ENCODE results near the gene PRELP. TPM values are rescaled to one million over a fixed set of nuclear protein-coding genes. Genes with fewer than 3 reads are reported as not detected.
"Not testable (repeated sequence)": the region's sequence is repeated elsewhere in the genome, so short reads cannot be mapped to it uniquely, and the experiment has no call there.

PRELP gene
- total and polyA plus RNA-seq, 2 donors: 0.09 to 7.5 TPM

GRCh38 chr1:203440771-203441170 lies 34.8 kb upstream of the PRELP start:
- peaks cover 4 to 38% of the 10 kb centered on the region in 2 donors for H3K27me3 ChIP-seq (ENCODE audit: control insufficient read depth in 2 of 2, insufficient read depth in 1 of 2, low read length in 1 of 2)
- peak in 1 of 9 donors; percentile 20 for DNase-seq (ENCODE audit: low read depth in 6 of 9, low spot score in 9 of 9)
- no peaks in the 10 kb centered on the region for H3K4me1 ChIP-seq (ENCODE audit: control insufficient read depth in 2 of 2, insufficient read depth in 2 of 2, low read length in 2 of 2)
- no peak overlapping the region for H3K4me3 ChIP-seq (ENCODE audit: low read length in 2 of 2)
- no peak overlapping the region for H3K27ac ChIP-seq (ENCODE audit: low read depth in 1 of 2, low read length in 1 of 2)
- no peaks in the 10 kb centered on the region for H3K36me3 ChIP-seq (ENCODE audit: control insufficient read depth in 2 of 2, insufficient read depth in 2 of 2, low read length in 1 of 2)
- H3K9me3 ChIP-seq (ENCODE audit: control insufficient read depth in 2 of 2, insufficient read depth in 1 of 2, low read length in 1 of 2): no peaks in the 10 kb centered on the region
- WGBS: 57% methylated on average over 7 of the region's 7 CpGs

GRCh38 chr1:203441766-203442165 lies 33.8 kb upstream of the PRELP start:
- Histone ChIP-seq H3K4me3 (ENCODE audit: low read length in 2 of 2) (no peak overlapping the region), H3K4me1 (ENCODE audit: control insufficient read depth in 2 of 2, insufficient read depth in 2 of 2, low read length in 2 of 2) (no peaks in the 10 kb centered on the region), H3K27me3 (ENCODE audit: control insufficient read depth in 2 of 2, insufficient read depth in 1 of 2, low read length in 1 of 2) (peaks cover 4 to 38% of the 10 kb centered on the region in 2 donors), H3K9me3 (ENCODE audit: control insufficient read depth in 2 of 2, insufficient read depth in 1 of 2, low read length in 1 of 2) (no peaks in the 10 kb centered on the region), H3K27ac (ENCODE audit: low read depth in 1 of 2, low read length in 1 of 2) (no peak overlapping the region), H3K36me3 (ENCODE audit: control insufficient read depth in 2 of 2, insufficient read depth in 2 of 2, low read length in 1 of 2) (no peaks in the 10 kb centered on the region)
- no peak for DNase-seq (ENCODE audit: low read depth in 6 of 9, low spot score in 9 of 9)
- WGBS: 90% methylated on average over 9 of the region's 9 CpGs

- H3K36me3 ChIP-seq (ENCODE audit: control insufficient read depth in 2 of 2, insufficient read depth in 2 of 2, low read length in 1 of 2): no peaks in the 10 kb centered on the region
- 82% methylated on average over 7 of the region's 7 CpGs for WGBS
- peaks cover 4 to 36% of the 10 kb centered on the region in 2 donors for H3K27me3 ChIP-seq (ENCODE audit: control insufficient read depth in 2 of 2, insufficient read depth in 1 of 2, low read length in 1 of 2)
- no peak overlapping the region for H3K27ac ChIP-seq (ENCODE audit: low read depth in 1 of 2, low read length in 1 of 2)
- H3K4me3 ChIP-seq (ENCODE audit: low read length in 2 of 2): no peak overlapping the region
- H3K4me1 ChIP-seq (ENCODE audit: control insufficient read depth in 2 of 2, insufficient read depth in 2 of 2, low read length in 2 of 2): no peaks in the 10 kb centered on the region
- H3K9me3 ChIP-seq (ENCODE audit: control insufficient read depth in 2 of 2, insufficient read depth in 1 of 2, low read length in 1 of 2): no peaks in the 10 kb centered on the region
- DNase-seq (ENCODE audit: low read depth in 6 of 9, low spot score in 9 of 9): no peak
Observed at GRCh38 chr1:203442821-203443220, 32.8 kb upstream of the PRELP start.

- Histone ChIP-seq H3K9me3 (ENCODE audit: control insufficient read depth in 2 of 2, insufficient read depth in 1 of 2, low read length in 1 of 2) (no peaks in the 10 kb centered on the region), H3K4me1 (ENCODE audit: control insufficient read depth in 2 of 2, insufficient read depth in 2 of 2, low read length in 2 of 2) (no peaks in the 10 kb centered on the region), H3K27me3 (ENCODE audit: control insufficient read depth in 2 of 2, insufficient read depth in 1 of 2, low read length in 1 of 2) (peaks cover 4 to 33% of the 10 kb centered on the region in 2 donors), H3K36me3 (ENCODE audit: control insufficient read depth in 2 of 2, insufficient read depth in 2 of 2, low read length in 1 of 2) (no peaks in the 10 kb centered on the region), H3K27ac (ENCODE audit: low read depth in 1 of 2, low read length in 1 of 2) (no peak overlapping the region), H3K4me3 (ENCODE audit: low read length in 2 of 2) (no peak overlapping the region)
- DNase-seq (ENCODE audit: low read depth in 6 of 9, low spot score in 9 of 9): no peak
- WGBS: 95% methylated on average over 2 of the region's 2 CpGs
Observed at GRCh38 chr1:203443296-203443695, 32.3 kb upstream of the PRELP start.

GRCh38 chr1:203444171-203444576 lies 31.4 kb upstream of the PRELP start:
- no peaks in the 10 kb centered on the region for H3K9me3 ChIP-seq (ENCODE audit: control insufficient read depth in 2 of 2, insufficient read depth in 1 of 2, low read length in 1 of 2)
- DNase-seq (ENCODE audit: low read depth in 6 of 9, low spot score in 9 of 9): no peak
- WGBS: 100% methylated on average over 1 of the region's 1 CpG
- no peak overlapping the region for H3K27ac ChIP-seq (ENCODE audit: low read depth in 1 of 2, low read length in 1 of 2)
- H3K27me3 ChIP-seq (ENCODE audit: control insufficient read depth in 2 of 2, insufficient read depth in 1 of 2, low read length in 1 of 2): peaks cover 4 to 38% of the 10 kb centered on the region in 2 donors
- H3K4me3 ChIP-seq (ENCODE audit: low read length in 2 of 2): no peak overlapping the region
- peaks cover 0 to 2% of the 10 kb centered on the region in 2 donors for H3K4me1 ChIP-seq (ENCODE audit: control insufficient read depth in 2 of 2, insufficient read depth in 2 of 2, low read length in 2 of 2)
- H3K36me3 ChIP-seq (ENCODE audit: control insufficient read depth in 2 of 2, insufficient read depth in 2 of 2, low read length in 1 of 2): no peaks in the 10 kb centered on the region

GRCh38 chr1:203447151-203447550 lies 28.5 kb upstream of the PRELP start:
- no peaks in the 10 kb centered on the region for H3K36me3 ChIP-seq (ENCODE audit: control insufficient read depth in 2 of 2, insufficient read depth in 2 of 2, low read length in 1 of 2)
- 54% methylated on average over 2 of the region's 2 CpGs for WGBS
- no peak overlapping the region for H3K4me3 ChIP-seq (ENCODE audit: low read length in 2 of 2)
- no peak for DNase-seq (ENCODE audit: low read depth in 6 of 9, low spot score in 9 of 9)
- H3K9me3 ChIP-seq (ENCODE audit: control insufficient read depth in 2 of 2, insufficient read depth in 1 of 2, low read length in 1 of 2): no peaks in the 10 kb centered on the region
- H3K4me1 ChIP-seq (ENCODE audit: control insufficient read depth in 2 of 2, insufficient read depth in 2 of 2, low read length in 2 of 2): peaks cover 0 to 5% of the 10 kb centered on the region in 2 donors
- H3K27me3 ChIP-seq (ENCODE audit: control insufficient read depth in 2 of 2, insufficient read depth in 1 of 2, low read length in 1 of 2): peaks cover 6 to 34% of the 10 kb centered on the region in 2 donors
- H3K27ac ChIP-seq (ENCODE audit: low read depth in 1 of 2, low read length in 1 of 2): no peak overlapping the region

- peaks cover 4 to 31% of the 10 kb centered on the region in 2 donors for H3K27me3 ChIP-seq (ENCODE audit: control insufficient read depth in 2 of 2, insufficient read depth in 1 of 2, low read length in 1 of 2)
- H3K4me3 ChIP-seq (ENCODE audit: low read length in 2 of 2); H3K9me3 ChIP-seq (ENCODE audit: control insufficient read depth in 2 of 2, insufficient read depth in 1 of 2, low read length in 1 of 2); H3K4me1 ChIP-seq (ENCODE audit: control insufficient read depth in 2 of 2, insufficient read depth in 2 of 2, low read length in 2 of 2); H3K27ac ChIP-seq (ENCODE audit: low read depth in 1 of 2, low read length in 1 of 2); H3K36me3 ChIP-seq (ENCODE audit: control insufficient read depth in 2 of 2, insufficient read depth in 2 of 2, low read length in 1 of 2); DNase-seq (ENCODE audit: low read depth in 6 of 9, low spot score in 9 of 9): not testable (repeated sequence)
- WGBS: 98% methylated on average over 1 of the region's 1 CpG
Observed at GRCh38 chr1:203447598-203447997, 28.0 kb upstream of the PRELP start.

- Histone ChIP-seq H3K36me3 (ENCODE audit: control insufficient read depth in 2 of 2, insufficient read depth in 2 of 2, low read length in 1 of 2) (no peaks in the 10 kb centered on the region), H3K27me3 (ENCODE audit: control insufficient read depth in 2 of 2, insufficient read depth in 1 of 2, low read length in 1 of 2) (peaks cover 2 to 32% of the 10 kb centered on the region in 2 donors), H3K4me3 (ENCODE audit: low read length in 2 of 2) (no peak overlapping the region), H3K9me3 (ENCODE audit: control insufficient read depth in 2 of 2, insufficient read depth in 1 of 2, low read length in 1 of 2) (no peaks in the 10 kb centered on the region), H3K27ac (ENCODE audit: low read depth in 1 of 2, low read length in 1 of 2) (no peak overlapping the region), H3K4me1 (ENCODE audit: control insufficient read depth in 2 of 2, insufficient read depth in 2 of 2, low read length in 2 of 2) (peaks cover 0 to 5% of the 10 kb centered on the region in 2 donors)
- no peak for DNase-seq (ENCODE audit: low read depth in 6 of 9, low spot score in 9 of 9)
- WGBS: 96% methylated on average over 9 of the region's 9 CpGs
Observed at GRCh38 chr1:203448521-203449061, 27.0 kb upstream of the PRELP start.

GRCh38 chr1:203450001-203450400 lies 25.6 kb upstream of the PRELP start:
- Histone ChIP-seq H3K9me3 (ENCODE audit: control insufficient read depth in 2 of 2, insufficient read depth in 1 of 2, low read length in 1 of 2) (no peaks in the 10 kb centered on the region), H3K27ac (ENCODE audit: low read depth in 1 of 2, low read length in 1 of 2) (no peak overlapping the region), H3K27me3 (ENCODE audit: control insufficient read depth in 2 of 2, insufficient read depth in 1 of 2, low read length in 1 of 2) (peaks cover 2 to 28% of the 10 kb centered on the region in 2 donors), H3K36me3 (ENCODE audit: control insufficient read depth in 2 of 2, insufficient read depth in 2 of 2, low read length in 1 of 2) (no peaks in the 10 kb centered on the region), H3K4me3 (ENCODE audit: low read length in 2 of 2) (no peak overlapping the region), H3K4me1 (ENCODE audit: control insufficient read depth in 2 of 2, insufficient read depth in 2 of 2, low read length in 2 of 2) (peaks cover 0 to 5% of the 10 kb centered on the region in 2 donors)
- DNase-seq (ENCODE audit: low read depth in 6 of 9, low spot score in 9 of 9): no peak
- 96% methylated on average over 1 of the region's 1 CpG for WGBS
